NCI-H2196 treated with DMSO at 0.1 percent for 48 hours (cell line): ENCODE measurements around the gene SMC6.

Experiments
- DNase-seq: peaks from one replicate; lab custom pipeline; 2025; ENCODE audit not compliant: unreplicated experiment; lab: John Stamatoyannopoulos, UW

The SMC6 gene

DNA sequence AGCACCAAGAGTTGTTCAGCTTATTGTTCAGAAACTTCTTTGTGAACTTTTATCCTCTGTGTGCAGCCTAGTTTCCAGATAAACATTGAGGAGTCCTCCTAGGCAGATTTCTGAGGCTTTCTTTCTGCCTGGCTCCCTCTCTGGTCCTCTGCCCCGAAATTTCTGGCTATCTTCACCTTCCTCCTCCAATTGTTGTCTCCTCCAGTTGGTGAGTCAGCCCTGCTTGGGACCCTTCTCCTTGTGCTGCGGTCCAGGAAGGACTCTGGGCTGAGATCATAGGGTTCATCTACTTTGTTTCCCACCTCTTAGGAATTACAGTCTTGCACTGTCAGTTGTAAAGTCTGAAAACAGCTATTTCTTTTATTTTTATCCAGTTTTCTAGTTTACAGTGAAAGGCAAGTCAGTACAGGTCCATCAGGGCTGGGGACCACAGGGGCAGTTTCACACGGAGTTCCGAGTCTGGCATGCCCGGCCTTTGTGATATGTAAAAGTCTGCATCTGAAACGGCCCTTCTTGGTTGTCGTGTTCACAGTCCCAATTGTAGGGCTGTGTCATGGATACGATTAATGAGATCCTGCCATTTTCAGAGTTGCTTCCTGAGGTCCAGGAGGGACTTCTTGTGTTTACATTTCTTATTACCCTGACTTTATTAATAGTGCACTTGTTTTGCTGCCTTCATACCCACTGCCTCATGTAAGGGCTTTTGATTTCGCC lies 100.8 kb downstream of the SMC6 start:
- DNase-seq = no peak

DNA sequence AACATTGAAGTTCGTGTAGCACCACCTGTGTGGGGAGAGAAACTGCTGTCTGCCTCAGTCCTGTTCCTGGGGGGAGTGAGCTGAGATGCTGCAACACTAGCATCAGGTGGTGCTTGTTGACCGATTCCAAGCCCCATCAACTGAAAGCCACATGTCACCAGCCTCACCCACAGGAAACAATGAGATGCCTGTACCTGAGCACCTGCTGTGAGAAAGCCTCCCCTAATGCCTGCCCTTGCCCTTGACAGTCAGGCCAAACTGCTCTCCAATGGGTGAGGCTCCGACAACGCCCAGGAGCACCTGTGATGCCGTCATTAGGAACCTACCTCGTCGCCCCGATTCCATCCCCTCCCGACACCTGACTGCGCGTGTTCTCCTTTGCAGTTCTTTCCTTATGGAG lies 104.6 kb downstream of the SMC6 start:
- no peak for DNase-seq

DNA sequence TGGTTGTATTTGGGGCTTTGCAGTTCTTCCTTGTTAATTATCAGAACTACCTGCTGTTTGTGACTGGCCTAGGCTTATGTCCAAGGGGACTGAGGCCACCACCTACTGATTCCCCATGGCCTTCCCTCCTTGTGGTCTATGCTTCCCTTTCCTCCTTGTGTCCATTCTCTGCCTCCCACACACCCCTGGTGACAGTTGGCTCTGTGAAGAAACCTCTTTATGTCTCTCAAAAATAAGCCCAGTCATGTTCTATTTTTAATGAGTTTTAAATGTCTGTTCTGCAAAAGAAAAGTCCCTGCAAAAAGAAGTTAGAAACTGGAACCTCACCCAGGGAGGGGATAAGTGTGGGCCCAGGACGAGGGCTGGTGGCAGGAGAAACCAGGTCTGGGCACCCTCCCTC lies 105.0 kb downstream of the SMC6 start:
- no peak for DNase-seq

DNA sequence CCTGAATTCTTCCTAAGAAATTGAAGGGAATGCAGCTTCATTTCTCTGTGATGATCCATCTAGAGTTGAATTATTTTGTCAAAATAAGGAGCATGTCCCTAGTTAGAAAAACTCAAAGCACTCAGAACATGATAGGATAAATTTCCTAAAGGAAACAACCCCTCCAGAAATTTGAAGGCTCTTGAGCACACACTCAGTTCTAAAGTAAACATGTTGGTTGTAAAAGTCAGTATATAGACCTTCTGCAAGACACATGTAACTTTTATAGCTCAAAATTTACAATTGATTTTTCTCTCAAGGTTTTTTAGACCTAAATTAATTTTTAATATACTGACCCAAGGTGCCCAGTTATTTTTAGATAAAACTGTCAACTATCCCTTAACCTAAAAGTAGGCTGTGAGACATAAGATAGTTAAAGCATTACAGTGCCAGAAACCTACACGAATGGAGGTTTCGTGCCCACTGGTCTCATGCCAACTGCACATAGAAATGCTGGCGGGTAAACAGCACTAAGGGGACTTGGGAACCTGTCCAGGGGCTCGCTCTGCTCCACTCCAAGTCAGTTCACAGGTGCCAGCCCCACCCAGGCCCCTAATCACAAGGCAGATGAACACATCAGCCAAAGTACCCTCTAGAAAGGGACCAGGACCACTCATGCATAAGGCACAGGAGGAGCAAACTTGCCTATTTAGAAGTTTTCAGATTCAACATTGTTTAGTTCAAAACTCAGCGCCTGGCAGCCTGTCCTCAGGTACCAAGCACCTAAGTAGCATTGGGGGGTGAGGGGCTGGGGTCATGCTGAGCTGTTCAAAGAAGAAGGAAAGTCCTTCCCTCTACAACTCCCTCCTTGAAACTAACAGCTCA lies 106.5 kb downstream of the SMC6 start:
- no peak for DNase-seq

DNA sequence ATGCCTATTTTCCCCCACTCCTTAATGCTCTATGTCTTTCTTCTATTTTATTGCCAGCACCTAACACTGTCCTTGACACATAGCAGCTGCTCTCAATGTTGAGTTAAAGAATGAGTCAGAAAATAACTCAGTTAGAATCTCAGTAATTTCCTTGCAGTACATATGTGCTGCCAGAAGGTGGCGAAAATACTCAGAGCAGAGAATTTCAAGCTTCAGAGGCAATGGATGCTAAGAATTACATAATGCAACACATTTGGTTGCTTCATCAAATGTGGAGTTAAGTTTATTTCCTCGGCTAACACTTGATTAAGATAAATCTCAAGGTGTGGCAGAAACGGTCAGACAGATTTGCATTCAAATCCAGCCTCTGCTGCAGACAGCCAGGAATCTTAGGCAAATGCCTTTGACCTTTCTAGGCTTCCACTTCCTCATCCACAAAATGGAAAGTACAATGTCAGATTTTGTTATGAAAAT lies 107.5 kb downstream of the SMC6 start:
- peak; percentile 29 for DNase-seq

- no peak for DNase-seq
These were observed 108.5 kb downstream of the SMC6 start for GRCh38 chr2:17644997-17645720.

GRCh38 chr2:17643031-17643615 lies 110.5 kb downstream of the SMC6 start:
- no peak for DNase-seq

DNA sequence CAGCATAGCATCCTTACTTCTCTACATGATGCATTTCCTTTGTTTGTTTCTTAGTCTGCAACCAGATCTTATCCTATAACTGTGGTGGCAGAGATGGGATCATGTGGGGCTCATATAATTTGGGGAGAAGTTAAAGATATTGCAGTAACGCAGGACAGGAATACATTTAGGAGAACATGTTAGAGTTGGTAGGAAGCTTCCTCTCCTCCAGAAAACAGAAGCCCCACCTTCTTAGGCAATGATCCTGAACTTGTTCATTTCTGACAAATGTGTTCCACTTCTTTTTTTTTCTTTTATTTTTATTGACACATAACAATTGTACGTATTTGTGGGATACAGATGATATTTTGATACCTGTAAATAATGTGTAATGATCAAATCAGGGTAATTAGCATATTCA lies 113.2 kb downstream of the SMC6 start:
- no peak for DNase-seq

DNA sequence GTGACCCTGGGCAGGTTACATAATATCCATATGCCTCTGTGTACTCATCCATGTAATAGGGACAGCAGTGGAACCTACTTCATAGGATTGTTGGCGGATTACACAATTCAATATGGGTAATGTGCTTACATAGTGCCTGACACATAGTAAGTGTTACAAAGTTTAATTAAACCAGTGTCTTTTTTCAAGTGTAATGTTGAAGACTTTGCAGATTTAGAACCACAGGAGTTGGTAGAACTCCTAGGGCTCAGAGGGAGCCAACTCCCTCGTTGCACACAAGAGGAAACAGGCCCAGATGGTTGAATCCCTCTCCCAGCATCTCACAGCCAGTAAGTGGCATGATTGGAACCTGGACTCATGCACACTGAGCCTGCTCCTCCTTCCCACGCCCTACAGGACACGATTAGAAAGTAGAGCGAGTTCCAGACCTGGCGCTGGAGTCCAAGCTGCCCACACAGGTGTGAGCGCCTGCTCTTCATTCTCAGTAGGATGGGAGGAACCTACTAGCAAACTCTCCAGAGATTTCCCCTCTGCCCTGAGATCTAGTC lies 115.3 kb downstream of the SMC6 start:
- DNase-seq = no peak

DNA sequence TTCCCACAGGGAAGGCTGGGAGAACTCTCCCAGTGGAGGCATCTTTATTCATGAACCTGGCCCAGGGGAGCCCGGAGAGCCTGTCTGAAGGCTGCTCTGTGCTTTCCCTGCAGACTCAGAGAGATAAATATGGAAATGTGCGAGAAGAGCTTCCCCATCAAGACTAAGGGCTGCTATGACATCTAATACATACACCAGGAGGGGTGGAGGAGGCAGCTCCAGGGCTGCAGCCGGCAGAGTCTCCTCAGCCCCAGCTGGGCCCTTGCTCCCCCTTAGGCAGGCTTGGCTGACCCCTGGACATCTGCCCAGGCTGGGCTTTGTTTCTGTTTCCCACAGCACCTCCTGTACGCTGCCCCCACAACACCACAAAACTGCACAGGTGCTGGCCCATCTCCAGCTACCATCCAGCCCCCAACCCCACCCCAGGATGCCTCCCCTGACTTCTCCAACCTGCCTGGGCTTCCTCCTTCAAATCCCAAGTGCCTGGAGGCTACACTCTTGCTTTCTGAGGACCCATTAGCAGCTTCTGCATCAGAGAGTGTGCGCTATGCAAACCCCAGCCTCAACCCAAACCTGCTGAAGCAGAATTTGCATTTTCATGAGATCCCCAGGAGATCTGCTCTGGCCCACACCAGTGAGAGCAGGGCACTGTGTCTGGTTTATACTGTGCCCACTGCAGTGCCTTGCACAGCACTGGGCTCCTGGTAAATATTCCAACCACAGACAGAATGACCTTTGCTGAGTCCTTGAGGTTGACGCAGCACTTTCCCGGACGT lies 116.3 kb downstream of the SMC6 start:
- no peak for DNase-seq

DNA sequence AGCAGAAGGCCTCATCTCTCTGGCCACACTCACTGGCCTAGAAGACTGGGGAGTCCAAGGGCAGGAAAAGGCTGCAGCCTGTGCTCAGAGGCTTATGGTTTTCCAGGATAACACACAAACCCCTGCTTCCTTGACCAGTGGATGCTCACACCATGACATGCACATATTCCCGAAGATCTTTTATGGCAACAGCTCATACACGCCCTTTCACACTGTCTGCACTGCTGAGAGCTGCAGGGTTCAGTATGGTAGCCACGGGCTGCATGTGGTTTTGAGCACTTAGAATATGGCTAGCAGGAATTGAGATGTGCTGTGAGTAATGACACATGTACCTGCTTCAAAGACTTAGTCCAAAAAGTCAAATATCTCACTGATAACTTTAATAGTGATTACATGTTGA lies 117.4 kb downstream of the SMC6 start:
- DNase-seq = no peak

DNA sequence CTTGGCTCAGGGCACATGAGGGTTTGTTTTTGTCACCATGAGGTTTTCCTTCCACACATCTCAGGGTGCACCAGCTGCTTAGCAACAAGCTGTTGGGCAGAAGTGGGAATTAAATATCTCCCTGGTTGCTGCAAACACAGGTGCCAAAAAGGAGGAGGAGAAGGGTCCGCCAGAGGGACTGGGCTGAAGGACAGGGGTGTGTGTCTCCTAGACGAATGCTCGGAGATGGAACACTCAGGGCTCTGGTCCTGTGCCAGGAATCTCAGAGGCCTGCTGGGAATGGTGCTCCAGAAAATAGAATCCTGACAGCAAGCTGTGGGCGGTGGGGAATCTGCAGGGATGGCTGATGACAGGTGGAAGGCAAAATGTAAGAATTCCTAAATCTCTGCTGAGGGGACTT lies 118.6 kb downstream of the SMC6 start:
- DNase-seq = no peak

- DNase-seq = no peak
These were observed 123.5 kb downstream of the SMC6 start for GRCh38 chr2:17630089-17630488.

- no peak for DNase-seq
These were observed 125.0 kb downstream of the SMC6 start for GRCh38 chr2:17628349-17629261.

DNA sequence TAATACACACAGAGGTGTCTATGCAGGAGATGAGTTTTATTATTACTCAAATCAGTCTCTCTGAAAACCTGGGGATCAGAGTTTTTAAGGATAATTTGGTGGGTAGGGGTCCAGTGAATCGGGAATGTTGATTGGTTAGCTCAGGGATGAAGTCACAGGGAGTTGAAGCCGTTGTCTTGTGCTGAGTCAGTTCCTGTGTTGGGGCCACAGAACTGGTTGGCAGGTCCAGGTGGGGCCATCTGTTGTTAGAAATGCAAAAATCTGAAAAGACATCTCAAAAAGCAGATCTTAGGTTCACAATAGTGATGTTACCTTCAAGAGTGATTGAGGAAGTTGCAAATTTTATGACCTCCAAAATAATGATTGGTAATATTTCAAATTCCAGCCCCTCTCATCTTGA lies 126.2 kb downstream of the SMC6 start:
- DNase-seq = no peak

DNA sequence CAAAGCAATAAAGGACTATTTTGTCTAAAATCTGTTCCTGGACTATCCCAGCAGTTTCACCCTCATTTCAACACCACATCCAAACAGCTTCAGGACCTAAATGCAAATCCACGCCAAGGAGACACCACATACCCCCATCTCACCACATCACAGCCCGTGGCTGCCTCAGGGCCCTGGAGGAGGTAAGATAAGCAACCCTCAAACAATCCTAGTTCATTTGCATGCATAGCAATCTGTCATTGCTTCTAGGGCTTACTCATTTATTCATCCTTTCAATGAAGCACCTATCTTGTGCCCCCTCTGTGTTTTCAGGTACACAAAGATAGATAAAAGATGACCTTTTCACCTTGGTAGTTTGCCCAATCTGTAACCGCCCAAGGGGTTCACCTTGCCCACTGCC lies 126.6 kb downstream of the SMC6 start:
- DNase-seq = no peak

GRCh38 chr2:17625446-17625845 lies 128.2 kb downstream of the SMC6 start:
- DNase-seq = no peak

GRCh38 chr2:17621781-17622180 lies 131.8 kb downstream of the SMC6 start:
- DNase-seq = no peak

- no peak for DNase-seq
These were observed 132.8 kb downstream of the SMC6 start for GRCh38 chr2:17620841-17621240.
